B cell (primary cell): ENCODE results near the gene SLC6A18. TPM values are rescaled to one million over a fixed set of nuclear protein-coding genes. Genes with fewer than 3 reads are reported as not detected.

Source experiments
- ATAC-seq: fragments of 200-7000 bp; cut with Tn5 transposase; one replicate; pipeline ENCODE4 v1.10.0; 2021; ENCODE audit warnings: low read depth, mild to moderate bottlenecking, moderate number of reproducible peaks, moderate library complexity
- CTCF ChIA-PET: fragments of 350-600 bp; sonication (Branson Sonifier 250); formaldehyde crosslinking; loops from one replicate; lab custom pipeline; 2021; ENCODE audit warnings: antibody characterized with exemption, inconsistent platforms; lab: Charles Lee
- POLR2A ChIA-PET: fragments of 350-600 bp; sonication (Branson Sonifier 250); formaldehyde crosslinking; loops from one replicate; lab custom pipeline; 2021; ENCODE audit warnings: antibody characterized with exemption; lab: Charles Lee
- DNase-seq: peaks from one replicate; pipeline ENCODE4 v3.0.0; 2013
- H2AFZ ChIP-seq: 2 replicates; pipeline ENCODE4 v1.6.1; 2012; ENCODE audit warnings: mild to moderate bottlenecking, low read depth, low read length; ENCODE audit not compliant: insufficient read depth, poor library complexity, severe bottlenecking
- H3K27ac ChIP-seq, 2 donors: 1 replicate in 1 of 2; 2 replicates in 1 of 2; pipeline ENCODE4 v1.5.1; 2012 to 2013; ENCODE audit warnings: low read length in 2 of 2, mild to moderate bottlenecking in 2 of 2, moderate library complexity in 1 of 2
- H3K27me3 ChIP-seq, 4 experiments: fragments of 200-600 bp in 1 of 4; sonication (generic) in 1 of 4; replicated peaks in 1 of 4; 1 replicate in 2 of 4; 2 replicates in 2 of 4; pipeline versions ENCODE4 v1.6.1 to v1.7.0; 2013 to 2016; ENCODE audit warnings: low read length in 3 of 4, mild to moderate bottlenecking in 2 of 4, mixed read lengths in 1 of 4, moderate library complexity in 1 of 4; ENCODE audit not compliant: insufficient read depth in 4 of 4, control insufficient read depth in 3 of 4; ENCODE audit errors: control extremely low read depth in 1 of 4
- H3K36me3 ChIP-seq, 2 experiments: replicated peaks in 1 of 2; 1 replicate in 1 of 2; 2 replicates in 1 of 2; pipeline versions ENCODE4 v1.6.1 to v1.7.1; 2013; ENCODE audit warnings: low read length in 1 of 2; ENCODE audit not compliant: insufficient read depth in 2 of 2, control insufficient read depth in 1 of 2; ENCODE audit errors: control extremely low read depth in 1 of 2, extremely low read depth in 1 of 2
- H3K4me1 ChIP-seq, 2 donors: fragments of 200-600 bp in 1 of 2; sonication (generic) in 1 of 2; 1 replicate in 1 of 2; 2 replicates in 1 of 2; pipeline versions ENCODE4 v1.5.1 to v1.6.1; 2013 to 2017; ENCODE audit warnings: low read length in 2 of 2; ENCODE audit not compliant: control insufficient read depth in 2 of 2, insufficient read depth in 2 of 2
- H3K4me2 ChIP-seq: replicated peaks from 2 replicates; pipeline ENCODE3; 2012; ENCODE audit warnings: mild to moderate bottlenecking, low read depth, low read length; ENCODE audit not compliant: poor library complexity, severe bottlenecking
- H3K4me3 ChIP-seq, 5 experiments: fragments of 200-600 bp in 1 of 5; sonication (generic) in 1 of 5; 1 replicate in 3 of 5; 2 replicates in 2 of 5; pipeline versions ENCODE4 v1.5.1 to v1.7.0; 2011 to 2016; ENCODE audit warnings: low read length in 4 of 5, mild to moderate bottlenecking in 4 of 5, low read depth in 2 of 5, control low read depth in 1 of 5, moderate library complexity in 1 of 5; ENCODE audit not compliant: insufficient read depth in 1 of 5; ENCODE audit errors: control extremely low read depth in 1 of 5, extremely low read depth in 1 of 5
- H3K79me2 ChIP-seq: fragments of 200-600 bp; sonication (generic); one replicate; pipeline ENCODE4 v1.6.0; 2016; ENCODE audit warnings: low read length; ENCODE audit not compliant: control insufficient read depth, insufficient read depth
- H3K9ac ChIP-seq: fragments of 200-600 bp; sonication (generic); 2 replicates; pipeline ENCODE4 v1.6.1; 2017; ENCODE audit warnings: mild to moderate bottlenecking, low read length, moderate library complexity
- H3K9me3 ChIP-seq, 3 donors: one replicate each; pipeline versions ENCODE4 v1.6.1 to v1.7.1; 2013; ENCODE audit warnings: low read length in 2 of 3; ENCODE audit not compliant: control insufficient read depth in 2 of 3, insufficient read depth in 1 of 3; ENCODE audit errors: control extremely low read depth in 1 of 3
- H4K20me1 ChIP-seq: 2 replicates; pipeline ENCODE4 v1.6.0; 2012; ENCODE audit warnings: mild to moderate bottlenecking, low read length; ENCODE audit not compliant: insufficient read depth, control insufficient read depth, poor library complexity, severe bottlenecking
- H3K27ac Mint-ChIP-seq: one replicate; pipeline ENCODE4 v1.8.0; 2021; ENCODE audit warnings: mixed read lengths
- H3K27me3 Mint-ChIP-seq: one replicate; pipeline ENCODE4 v1.8.0; 2021; ENCODE audit warnings: mixed read lengths
- H3K4me1 Mint-ChIP-seq: one replicate; pipeline ENCODE4 v1.8.0; 2021; ENCODE audit warnings: mixed read lengths
- H3K4me3 Mint-ChIP-seq: one replicate; pipeline ENCODE4 v1.8.0; 2021; ENCODE audit warnings: mixed read lengths
- H3K9me3 Mint-ChIP-seq: one replicate; pipeline ENCODE4 v1.8.0; 2022; ENCODE audit warnings: mixed read lengths; ENCODE audit not compliant: insufficient read depth
- CTCF ChIP-seq: fragments of 200-600 bp; IDR thresholded peaks from one replicate; pipeline ENCODE4 v1.8.0; 2022; ENCODE audit warnings: antibody characterized with exemption, mild to moderate bottlenecking
- EZH2 ChIP-seq: IDR thresholded peaks from 2 replicates; pipeline ENCODE4 v1.6.1; 2012; ENCODE audit warnings: borderline replicate concordance, low read depth, mild to moderate bottlenecking, moderate library complexity, low read length; ENCODE audit not compliant: insufficient read depth, poor library complexity, severe bottlenecking
- WGBS: methylation state at CpG from one replicate; pipeline ENCODE4 v1.1.5; 2013; ENCODE audit warnings: missing lambda C conversion rate; ENCODE audit not compliant: insufficient coverage; 5-methylcytosine and 5-hydroxymethylcytosine counted together
- intact Hi-C: fragments of 100-400 bp; cut with micrococcal nuclease; formaldehyde crosslinking; loops from one replicate; pipeline ENCODE4 v1.10.0; 2022
- polyA plus RNA-seq: library from polyadenylated mRNA; depleted of rRNA; stranded (reverse); fragments of >200 nt; gene quantifications from 2 replicates; pipeline ENCODE4 v1.2.3, GENCODE V29; 2012
- total RNA-seq, 2 donors: library from RNA; stranded (reverse); fragments of 120-200 nt in 1 of 2; gene quantifications; 1 replicate in 1 of 2; 2 replicates in 1 of 2; pipeline versions ENCODE4 v1.2.3 to v1.2.4, GENCODE V29; 2013 to 2022

SLC6A18 gene
- total and polyA plus RNA-seq, 2 donors (not counting 1 experiment from before 2014, with no cell fraction given), result not detected

- intact Hi-C loops, result no loop called here
- no peaks in the 10 kb centered on the region for H3K27me3 ChIP-seq
- Mint-ChIP-seq H3K27me3 (peaks cover 6% of the 10 kb centered on the region), H3K4me1 (no peaks in the 10 kb centered on the region), H3K9me3 (no peaks in the 10 kb centered on the region), H3K27ac (no peak overlapping the region), H3K4me3 (no peak overlapping the region)
- no peaks in the 10 kb centered on the region for H4K20me1 ChIP-seq
- H3K36me3 ChIP-seq, result no peaks in the 10 kb centered on the region
- no peak overlapping the region for H3K4me2 ChIP-seq
- H3K79me2 ChIP-seq, result no peaks in the 10 kb centered on the region
- H3K27ac ChIP-seq, result no peak overlapping the region
- no peak overlapping the region for H3K9ac ChIP-seq
- 82% methylated on average over 21 of the region's 21 CpGs for WGBS
- ChIA-PET CTCF (no interaction called here), POLR2A (no interaction called here)
- DNase-seq, result no peak
- no peak for ATAC-seq
- TF ChIP-seq CTCF, result no peak
- TF ChIP-seq EZH2, result no peak
- H3K4me1 ChIP-seq, result no peaks in the 10 kb centered on the region
- H3K4me3 ChIP-seq, result no peak overlapping the region
- peaks cover 0 to 21% (median 0%) of the 10 kb centered on the region in 3 donors for H3K9me3 ChIP-seq
- H2AFZ ChIP-seq, result no peak overlapping the region
Measured at GRCh38 chr5:1210832-1211251, 14.3 kb upstream of the SLC6A18 start.

GRCh38 chr5:1211701-1212100 lies 13.5 kb upstream of the SLC6A18 start:
- no peak overlapping the region for H2AFZ ChIP-seq
- over 99% methylated on average over 9 of the region's 9 CpGs for WGBS
- no peaks in the 10 kb centered on the region for H3K4me1 Mint-ChIP-seq
- no peaks in the 10 kb centered on the region for H3K27me3 ChIP-seq
- no peak overlapping the region for H3K27ac ChIP-seq
- H3K4me3 ChIP-seq, result no peak overlapping the region
- POLR2A ChIA-PET, result no interaction called here
- CTCF ChIA-PET, result no interaction called here
- H3K36me3 ChIP-seq, result no peaks in the 10 kb centered on the region
- TF ChIP-seq EZH2 (no peak), CTCF (no peak)
- no peak overlapping the region for H3K4me3 Mint-ChIP-seq
- H3K4me2 ChIP-seq, result no peak overlapping the region
- H3K79me2 ChIP-seq, result no peaks in the 10 kb centered on the region
- intact Hi-C loops, result no loop called here
- H3K4me1 ChIP-seq, result no peaks in the 10 kb centered on the region
- no peaks in the 10 kb centered on the region for H4K20me1 ChIP-seq
- peaks cover 4% of the 10 kb centered on the region for H3K27me3 Mint-ChIP-seq
- H3K9me3 ChIP-seq, result peaks cover 0 to 26% (median 0%) of the 10 kb centered on the region in 3 donors
- no peak for ATAC-seq
- no peaks in the 10 kb centered on the region for H3K9me3 Mint-ChIP-seq
- H3K9ac ChIP-seq, result no peak overlapping the region
- no peak for DNase-seq
- no peak overlapping the region for H3K27ac Mint-ChIP-seq
